Nephron (organoid): ENCODE data around the gene TLX2.
A peak's percentile ranks its signal among the peaks of the same experiment; 100 is the strongest.
"Not testable (repeated sequence)": the region's sequence is repeated elsewhere in the genome, so short reads cannot be mapped to it uniquely, and the experiment has no call there.

Source experiments
- H3K27ac Mint-ChIP-seq, 3 experiments: 2 replicates each; pipeline ENCODE4 v1.8.0; 2020; ENCODE audit warnings: mixed read lengths in 3 of 3, mild to moderate bottlenecking in 2 of 3, moderate library complexity in 1 of 3
- H3K27me3 Mint-ChIP-seq: 2 replicates; pipeline ENCODE4 v1.8.0; 2021; ENCODE audit warnings: low read depth, mild to moderate bottlenecking, moderate library complexity, mixed read lengths
- H3K36me3 Mint-ChIP-seq: 2 replicates; pipeline ENCODE4 v1.8.0; 2020; ENCODE audit warnings: low read depth, mixed read lengths
- H3K4me1 Mint-ChIP-seq: 2 replicates; pipeline ENCODE4 v1.8.0; 2020; ENCODE audit warnings: mixed read lengths
- H3K4me3 Mint-ChIP-seq, 3 experiments: 2 replicates each; pipeline ENCODE4 v1.8.0; 2020; ENCODE audit warnings: mild to moderate bottlenecking in 3 of 3, mixed read lengths in 3 of 3, moderate library complexity in 2 of 3
- H3K9me3 Mint-ChIP-seq: 2 replicates; pipeline ENCODE4 v1.8.0; 2020; ENCODE audit warnings: mixed read lengths
- CTCF ChIP-seq, 3 experiments: fragments of 200-600 bp; sonication (generic); IDR thresholded peaks; one replicate each; pipeline ENCODE4 v1.5.0; 2021; ENCODE audit warnings: antibody characterized with exemption in 3 of 3; ENCODE audit not compliant: unreplicated experiment in 3 of 3

Gene TLX2

GRCh38 chr2:74514368-74515270, at the start of gene TLX2:
TLX2 (plus strand) TSS chr2:74514450; CDS start chr2:74514807, 357 bp downstream.
- Mint-ChIP-seq H3K36me3 (no peaks in the 10 kb centered on the region), H3K27me3 (peaks cover 99% of the 10 kb centered on the region), H3K9me3 (no peaks in the 10 kb centered on the region), H3K4me3 (peak within 1 kb of the TSS in 2 of 3 experiments; percentile 32 to 59), H3K4me1 (no peaks in the 10 kb centered on the region), H3K27ac (no peak within 1 kb of the TSS)
- TF ChIP-seq CTCF (IDR thresholded peaks at IDR 0.05; ENCODE audit: unreplicated experiment in 3 of 3): no peak

- not testable (repeated sequence) for H3K27me3 Mint-ChIP-seq, H3K9me3 Mint-ChIP-seq
- peak overlapping the region; percentile 79 to 84 (median 80) for H3K27ac Mint-ChIP-seq
- H3K4me1 Mint-ChIP-seq: peaks cover 22% of the 10 kb centered on the region
- H3K4me3 Mint-ChIP-seq: peak overlapping the region; percentile 73 to 87 (median 85)
- H3K36me3 Mint-ChIP-seq: peaks cover 25% of the 10 kb centered on the region
Observed at GRCh38 chr2:74470742-74471141, 43.5 kb upstream of the TLX2 start.

GRCh38 chr2:74471332-74472065, 42.8 kb upstream of the TLX2 start:
- Mint-ChIP-seq H3K27ac (peak overlapping the region; percentile 99 to 100 (median 99)), H3K27me3 (no peaks in the 10 kb centered on the region), H3K4me1 (peaks cover 22% of the 10 kb centered on the region), H3K4me3 (peak overlapping the region; percentile 97 to 99 (median 99)), H3K36me3 (peaks cover 28% of the 10 kb centered on the region), H3K9me3 (no peaks in the 10 kb centered on the region)
- no peak for TF ChIP-seq CTCF (IDR thresholded peaks at IDR 0.05; ENCODE audit: unreplicated experiment in 3 of 3)

- no peaks in the 10 kb centered on the region for H3K27me3 Mint-ChIP-seq
Observed at GRCh38 chr2:74472086-74472944, 41.9 kb upstream of the TLX2 start, which contains the start of gene MRPL53. MRPL53 (minus strand) TSS chr2:74472680; CDS start chr2:74472660, 20 bp downstream.

GRCh38 chr2:74472945-74473258, 41.3 kb upstream of the TLX2 start:
- Mint-ChIP-seq H3K27ac (peak overlapping the region; percentile 99 to 100 (median 99)), H3K9me3 (no peaks in the 10 kb centered on the region), H3K27me3 (no peaks in the 10 kb centered on the region), H3K4me3 (peak overlapping the region; percentile 97 to 99 (median 99)), H3K4me1 (peaks cover 22% of the 10 kb centered on the region), H3K36me3 (peaks cover 32% of the 10 kb centered on the region)
- no peak for TF ChIP-seq CTCF (IDR thresholded peaks at IDR 0.05; ENCODE audit: unreplicated experiment in 3 of 3)

More at GRCh38 chr2:74472086-74472944, 41.9 kb upstream of the TLX2 start, which contains the start of gene MRPL53:
- no peaks in the 10 kb centered on the region for H3K9me3 Mint-ChIP-seq
- H3K27ac Mint-ChIP-seq: peak within 1 kb of the TSS; percentile 99 to 100 (median 99)
- TF ChIP-seq CTCF (IDR thresholded peaks at IDR 0.05; ENCODE audit: unreplicated experiment in 3 of 3): no peak
- H3K4me3 Mint-ChIP-seq: peak within 1 kb of the TSS; percentile 97 to 99 (median 99)
- H3K36me3 Mint-ChIP-seq: peaks cover 29% of the 10 kb centered on the region
- peaks cover 22% of the 10 kb centered on the region for H3K4me1 Mint-ChIP-seq
